HepG2 (cell line): ENCODE data around the gene MAN2A2. TPM values are rescaled to one million over a fixed set of nuclear protein-coding genes. Genes with fewer than 3 reads are reported as not detected.

Experiments used
- ADNP ChIP-seq: sonication (generic); formaldehyde crosslinking; IDR thresholded peaks from 2 replicates; pipeline ENCODE4 v1.4.0; 2020; ENCODE audit warnings: missing genetic modification reagents
- ATM ChIP-seq: fragments of 450-650 bp; IDR thresholded peaks from 2 replicates; pipeline ENCODE4 v1.7.1; 2017; ENCODE audit warnings: mild to moderate bottlenecking, borderline replicate concordance
- FOXP1 ChIP-seq, 2 experiments: fragments of 450-650 bp in 1 of 2; IDR thresholded peaks; 2 replicates each; pipeline ENCODE4 v1.6.1; 2017 to 2018; ENCODE audit warnings: antibody characterized with exemption in 1 of 2
- GLMP ChIP-seq: sonication (generic); formaldehyde crosslinking; IDR thresholded peaks from 2 replicates; pipeline ENCODE4 v1.9.0; 2021; ENCODE audit warnings: missing genetic modification reagents, mild to moderate bottlenecking, borderline replicate concordance
- HOXA9 ChIP-seq: sonication (generic); formaldehyde crosslinking; IDR thresholded peaks from 2 replicates; pipeline ENCODE4 v1.8.1; 2022; ENCODE audit warnings: missing genetic modification reagents, mild to moderate bottlenecking, moderate library complexity, borderline replicate concordance
- NR2F1 ChIP-seq, 2 experiments: fragments of 450-650 bp in 1 of 2; formaldehyde crosslinking in 1 of 2; IDR thresholded peaks; 2 replicates each; pipeline versions ENCODE4 v1.5.0 to v1.6.1; 2016 to 2020; ENCODE audit warnings: mild to moderate bottlenecking in 1 of 2, missing compliant biosample characterization in 1 of 2, missing genetic modification reagents in 1 of 2, moderate library complexity in 1 of 2
- PRDM10 ChIP-seq: sonication (generic); formaldehyde crosslinking; IDR thresholded peaks from 2 replicates; pipeline ENCODE4 v1.4.0; 2020; ENCODE audit warnings: low read depth, missing genetic modification reagents
- RNF219 ChIP-seq: sonication (generic); formaldehyde crosslinking; IDR thresholded peaks from 2 replicates; pipeline ENCODE4 v1.5.0; 2020; ENCODE audit warnings: mild to moderate bottlenecking, missing genetic modification reagents
- SNRNP70 ChIP-seq: fragments of 200-400 bp; formaldehyde crosslinking; IDR thresholded peaks from 2 replicates; pipeline ENCODE4 v1.6.1; 2017; ENCODE audit warnings: mild to moderate bottlenecking, low read depth, low read length, moderate library complexity
- TEF ChIP-seq: sonication (generic); formaldehyde crosslinking; IDR thresholded peaks from 2 replicates; pipeline ENCODE4 v1.5.0; 2020; ENCODE audit warnings: missing genetic modification reagents
- TRAFD1 ChIP-seq: sonication (generic); formaldehyde crosslinking; IDR thresholded peaks from 2 replicates; pipeline ENCODE4 v1.5.1; 2020; ENCODE audit warnings: missing genetic modification reagents, mild to moderate bottlenecking, borderline replicate concordance
- ZNF276 ChIP-seq: sonication (generic); formaldehyde crosslinking; IDR thresholded peaks from 2 replicates; pipeline ENCODE4 v1.4.0; 2020; ENCODE audit warnings: mild to moderate bottlenecking, low read depth, missing genetic modification reagents
- polyA plus RNA-seq, 8 experiments: library from polyadenylated mRNA; depleted of rRNA in 3 of 8; stranded (reverse) in 7 of 8; unstranded in 1 of 8; fragments of >200 nt; fragmentation: Illumina TruSeq in 4 of 8; extraction: Trizol in 4 of 8; gene quantifications; 2 replicates each; pipeline versions ENCODE4 v1.2.1 to v1.2.3, GENCODE V29; 2011 to 2016; ENCODE audit warnings: low read depth in 4 of 8, missing spikeins in 1 of 8, mixed read lengths in 1 of 8; ENCODE audit not compliant: insufficient read depth in 1 of 8
- total RNA-seq, 5 experiments: library from RNA; depleted of rRNA; stranded (reverse); fragments of >200 nt; fragmentation: Illumina TruSeq; extraction: Trizol; gene quantifications; 2 replicates each; pipeline ENCODE4 v1.2.3, GENCODE V29; 2016; ENCODE audit warnings: low read depth in 1 of 5

MAN2A2 gene
- total and polyA plus RNA-seq, 2 of the 13 experiments (the other 11 are each of a cell fraction or from before 2014, with no cell fraction given): 17.5 to 51.5 TPM

GRCh38 chr15:90954712-90955623 is 51.9 kb downstream of the MAN2A2 start, which contains the start of gene RCCD1 (continued):
- no peak for TF ChIP-seq GLMP (CRISPR knock-in tag)
- TF ChIP-seq SNRNP70: no peak
- TF ChIP-seq TRAFD1: no peak
- TF ChIP-seq RNF219 (CRISPR knock-in tag): 0 out of 2 replicates have a peak, but pooled peaks have one; percentile 58
- TF ChIP-seq ATM: no peak
- TF ChIP-seq TEF (CRISPR knock-in tag): no peak
- TF ChIP-seq FOXP1 (IDR thresholded peaks at IDR 0.05): no peak
- no peak for TF ChIP-seq FOXP1 (CRISPR knock-in tag; IDR thresholded peaks at IDR 0.05)
- peak; percentile 36; the same call in 1 of the 2 replicates for TF ChIP-seq PRDM10 (CRISPR knock-in tag)
- TF ChIP-seq HOXA9 (CRISPR knock-in tag): no peak
- TF ChIP-seq NR2F1 (CRISPR knock-in tag; IDR thresholded peaks at IDR 0.05): no peak
- 0 out of 2 replicates have a peak, but pooled peaks have one; percentile 40 for TF ChIP-seq ADNP (CRISPR knock-in tag)
- TF ChIP-seq ZNF276: no peak
